AG10803 (cell line): Measurements from ENCODE around the gene KRTAP4-11.
"Not testable (repeated sequence)": the region's sequence is repeated elsewhere in the genome, so short reads cannot be mapped to it uniquely, and the experiment has no call there.

Experiments used
- DNase-seq: peaks from one replicate; pipeline ENCODE4 v3.0.0; 2010; ENCODE audit warnings: low read depth
- H3K4me3 ChIP-seq: 2 replicates; pipeline ENCODE4 v1.5.1; 2011; ENCODE audit warnings: mild to moderate bottlenecking, low read length, control low read depth
- CTCF ChIP-seq: conservative IDR thresholded peaks from 2 replicates; pipeline ENCODE4 v1.5.1; 2011; ENCODE audit warnings: mild to moderate bottlenecking, low read length, control low read depth, inconsistent platforms

KRTAP4-11 gene

GRCh38 chr17:41149652-41149985, 31.4 kb upstream of the KRTAP4-11 start, which contains the start of gene KRTAP4-5:
TSS of gene KRTAP4-5 (minus strand) at chr17:41149825. CDS start at chr17:41149767, 58 bp downstream.
- H3K4me3 ChIP-seq = no peak within 1 kb of the TSS
- no peak for TF ChIP-seq CTCF
- DNase-seq = no peak

- not testable (repeated sequence) for H3K4me3 ChIP-seq
These were observed 30.9 kb upstream of the KRTAP4-11 start for GRCh38 chr17:41148971-41149651.

GRCh38 chr17:41147531-41148204, 29.5 kb upstream of the KRTAP4-11 start:
- DNase-seq = no peak
- TF ChIP-seq CTCF = no peak
- H3K4me3 ChIP-seq = no peak overlapping the region

More at GRCh38 chr17:41148971-41149651, 30.9 kb upstream of the KRTAP4-11 start:
- DNase-seq = not testable (repeated sequence)

GRCh38 chr17:41145261-41145660, 27.1 kb upstream of the KRTAP4-11 start:
- H3K4me3 ChIP-seq = no peak overlapping the region
- TF ChIP-seq CTCF = no peak
- no peak for DNase-seq

GRCh38 chr17:41144846-41145245, 26.7 kb upstream of the KRTAP4-11 start:
- no peak for DNase-seq
- TF ChIP-seq CTCF = no peak
- H3K4me3 ChIP-seq = no peak overlapping the region

GRCh38 chr17:41141361-41141760, 23.2 kb upstream of the KRTAP4-11 start:
- TF ChIP-seq CTCF = no peak
- no peak overlapping the region for H3K4me3 ChIP-seq

GRCh38 chr17:41140360-41141131, 22.4 kb upstream of the KRTAP4-11 start, which contains the start of gene KRTAP4-6:
TSS of gene KRTAP4-6 (minus strand) at chr17:41140544. CDS start at chr17:41140487, 57 bp downstream.
- DNase-seq = peak; percentile 95
- TF ChIP-seq CTCF = no peak
- H3K4me3 ChIP-seq = no peak within 1 kb of the TSS

More at GRCh38 chr17:41141361-41141760, 23.2 kb upstream of the KRTAP4-11 start:
- no peak for DNase-seq

GRCh38 chr17:41139865-41140264, 21.7 kb upstream of the KRTAP4-11 start:
- not testable (repeated sequence) for H3K4me3 ChIP-seq, DNase-seq
